ENCODE results near the gene B3GAT1.

Gene B3GAT1

GRCh38 chr11:134454146-134454690 lies 42.2 kb upstream of the B3GAT1 start:
- no peak for TF ChIP-seq CTCF (IDR thresholded peaks at IDR 0.05; ENCODE audit: borderline replicate concordance, insufficient read depth, low read depth, low read length)

DNA sequence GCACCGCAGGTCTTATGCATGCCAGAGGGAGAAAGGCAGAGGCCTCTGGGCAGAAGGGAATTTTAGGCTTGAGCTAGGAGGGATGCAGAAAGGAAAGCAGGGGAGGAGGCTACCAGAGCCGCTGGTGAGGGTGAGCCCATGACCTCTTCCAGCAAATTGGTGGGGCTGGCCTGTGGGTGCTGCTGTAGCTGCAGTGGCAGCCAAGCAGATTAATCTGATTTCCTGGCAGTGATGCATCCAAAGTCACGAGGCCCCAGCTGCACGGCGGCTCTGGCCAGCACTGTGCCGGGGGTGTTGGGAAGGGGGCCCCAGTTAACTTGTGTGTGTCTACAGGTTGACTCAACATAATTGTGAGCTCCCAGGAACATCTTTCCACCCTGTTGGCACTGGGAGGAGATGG lies 41.4 kb upstream of the B3GAT1 start:
- H3K4me3 ChIP-seq (ENCODE audit: low read depth, low read length) = no peak overlapping the region
- TF ChIP-seq CTCF (IDR thresholded peaks at IDR 0.05; ENCODE audit: borderline replicate concordance, insufficient read depth, low read depth, low read length) = no peak

More at GRCh38 chr11:134454146-134454690, 42.2 kb upstream of the B3GAT1 start:
- H3K4me3 ChIP-seq (ENCODE audit: low read depth, low read length) = no peak overlapping the region

GRCh38 chr11:134452838-134453155 lies 40.8 kb upstream of the B3GAT1 start:
- TF ChIP-seq CTCF (IDR thresholded peaks at IDR 0.05; ENCODE audit: borderline replicate concordance, insufficient read depth, low read depth, low read length) = no peak

GRCh38 chr11:134452026-134452837 lies 40.2 kb upstream of the B3GAT1 start:
- no peak for TF ChIP-seq CTCF (IDR thresholded peaks at IDR 0.05; ENCODE audit: borderline replicate concordance, insufficient read depth, low read depth, low read length)
- H3K4me3 ChIP-seq (ENCODE audit: low read depth, low read length) = no peak overlapping the region

More at GRCh38 chr11:134452838-134453155, 40.8 kb upstream of the B3GAT1 start:
- H3K4me3 ChIP-seq (ENCODE audit: low read depth, low read length) = no peak overlapping the region

GRCh38 chr11:134450186-134450585 lies 38.1 kb upstream of the B3GAT1 start:
- no peak overlapping the region for H3K4me3 ChIP-seq (ENCODE audit: low read depth, low read length)
- TF ChIP-seq CTCF (IDR thresholded peaks at IDR 0.05; ENCODE audit: borderline replicate concordance, insufficient read depth, low read depth, low read length) = no peak

DNA sequence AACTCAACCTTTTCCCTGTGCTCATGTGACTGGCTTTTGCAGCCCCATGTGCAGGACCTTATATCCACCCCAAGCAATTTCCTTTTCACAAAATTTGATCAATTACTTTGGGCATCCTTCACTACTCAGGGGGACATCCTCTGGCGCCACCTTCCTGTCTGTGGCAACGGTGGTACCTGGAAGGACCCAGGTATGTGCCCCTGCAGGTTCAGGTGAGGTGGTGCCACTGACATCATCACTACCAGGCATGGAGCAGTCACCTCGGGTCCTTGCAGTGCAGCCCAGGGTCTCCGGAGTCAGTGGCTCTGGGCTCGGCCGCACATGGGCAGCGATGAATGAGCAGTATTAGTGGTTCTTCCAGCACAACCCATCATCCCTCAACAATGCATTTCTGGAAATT lies 37.7 kb upstream of the B3GAT1 start:
- no peak overlapping the region for H3K4me3 ChIP-seq (ENCODE audit: low read depth, low read length)
- no peak for TF ChIP-seq CTCF (IDR thresholded peaks at IDR 0.05; ENCODE audit: borderline replicate concordance, insufficient read depth, low read depth, low read length)

DNA sequence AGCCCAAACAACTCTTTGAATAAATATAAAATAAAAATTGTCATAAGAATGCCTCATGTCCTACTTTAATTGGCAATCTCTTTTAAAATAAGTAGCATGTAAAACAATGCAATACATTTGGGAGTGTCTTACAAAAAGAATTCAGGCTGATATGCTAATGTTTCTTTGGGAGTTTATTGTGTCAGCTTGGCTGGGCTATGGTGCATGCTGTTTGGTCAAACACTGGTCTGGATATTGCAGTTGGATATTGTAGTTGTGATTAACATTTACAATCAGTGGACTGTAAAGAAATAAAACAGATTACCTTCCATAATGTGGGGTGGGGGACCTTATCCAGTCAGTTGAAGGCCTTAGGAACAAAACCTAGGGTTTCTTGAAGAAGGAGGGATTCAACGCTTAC lies 37.0 kb upstream of the B3GAT1 start:
- H3K4me3 ChIP-seq (ENCODE audit: low read depth, low read length) = no peak overlapping the region
- TF ChIP-seq CTCF (IDR thresholded peaks at IDR 0.05; ENCODE audit: borderline replicate concordance, insufficient read depth, low read depth, low read length) = no peak
